Cardiac muscle cell (in vitro differentiated cells and primary cell): Measurements from ENCODE around the gene CCDC117. TPM values are rescaled to one million over a fixed set of nuclear protein-coding genes. Genes with fewer than 3 reads are reported as not detected.
"Not testable (repeated sequence)": the region's sequence is repeated elsewhere in the genome, so short reads cannot be mapped to it uniquely, and the experiment has no call there.

ENCODE experiments used
- DNase-seq, 2 donors: peaks; one replicate each; pipeline versions ENCODE4 v3.0.0 to v3.0.0-alpha.2; 2010 to 2017; ENCODE audit warnings: low read depth in 1 of 2, low spot score in 1 of 2
- H3K27ac ChIP-seq: fragments of 200-600 bp; sonication (generic); 2 replicates; pipeline ENCODE4 v1.5.1; 2016
- H3K27me3 ChIP-seq: fragments of 200-600 bp; sonication (generic); 2 replicates; pipeline ENCODE4 v1.6.0; 2016; ENCODE audit warnings: control low read depth
- H3K36me3 ChIP-seq: fragments of 200-600 bp; sonication (generic); 2 replicates; pipeline ENCODE4 v1.5.1; 2016; ENCODE audit warnings: control low read depth
- H3K4me1 ChIP-seq: fragments of 200-600 bp; sonication (generic); 2 replicates; pipeline ENCODE4 v1.8.1; 2017; ENCODE audit warnings: low read depth, mild to moderate bottlenecking, mixed run types
- H3K4me3 ChIP-seq: fragments of 200-600 bp; sonication (generic); 2 replicates; pipeline ENCODE4 v1.5.1; 2016; ENCODE audit warnings: mild to moderate bottlenecking
- H3K9me3 ChIP-seq: fragments of 200-600 bp; sonication (generic); 2 replicates; pipeline ENCODE4 v1.5.1; 2017; ENCODE audit warnings: low read depth, mild to moderate bottlenecking, control low read depth
- polyA plus RNA-seq: library from polyadenylated mRNA; unstranded; fragments of >200 nt; fragmentation: Nextera tagmentation; extraction: Ambion mirVana; gene quantifications from 2 replicates; pipeline ENCODE4 v1.2.1, GENCODE V29; 2016
- total RNA-seq: library from RNA; depleted of rRNA; stranded (reverse); fragments of >200 nt; gene quantifications from 2 replicates; pipeline ENCODE4 v1.2.3, GENCODE V29; 2016
- TF ChIP-seq, protein P1 (sequence below): IDR thresholded peaks from 2 replicates; pipeline ENCODE4 v1.5.1; 2012; ENCODE audit warnings: low read depth, mild to moderate bottlenecking, low read length

CCDC117 gene
- total and polyA plus RNA-seq, 2 experiments from 2014 or later = 29.1 to 37.9 TPM

DNA sequence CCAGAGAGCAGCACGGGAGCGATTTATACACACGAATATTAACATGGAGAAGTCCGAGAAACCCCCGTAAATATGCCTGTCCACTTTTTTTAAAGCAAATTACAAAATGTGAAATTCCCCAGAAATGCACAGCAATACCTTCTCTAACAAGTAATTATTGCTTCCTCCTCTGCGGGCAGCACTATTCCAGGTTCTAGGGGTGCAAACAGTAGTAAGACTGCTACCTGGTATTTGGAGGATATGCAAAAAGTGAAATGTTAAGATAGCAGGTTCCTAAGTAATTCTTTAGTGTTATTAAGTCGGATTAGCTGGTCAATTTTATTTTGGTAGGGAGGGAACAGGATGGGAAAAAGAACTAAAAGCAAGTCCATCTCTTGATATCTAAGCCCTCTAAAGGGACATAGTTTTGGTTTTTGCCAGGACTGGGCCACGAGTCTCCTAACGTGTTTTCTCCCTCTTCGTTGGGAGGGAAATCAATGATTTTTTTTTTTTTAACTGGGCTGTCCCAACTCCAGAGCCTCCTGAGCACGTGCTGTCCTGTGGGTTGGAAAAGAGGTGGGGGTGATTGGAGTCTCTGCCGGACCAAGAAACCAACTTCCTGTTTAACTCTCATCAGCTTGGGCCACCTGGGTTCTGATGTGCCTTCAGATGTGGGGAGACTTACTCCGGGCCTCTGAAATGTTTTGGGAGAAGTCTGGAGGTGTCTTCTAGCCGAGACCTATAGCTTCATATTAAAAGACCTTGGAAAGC, 29.5 kb downstream of the CCDC117 start:
- no peaks in the 10 kb centered on the region for H3K27me3 ChIP-seq
- no peak overlapping the region for H3K27ac ChIP-seq
- peaks cover 9% of the 10 kb centered on the region for H3K36me3 ChIP-seq
- no peaks in the 10 kb centered on the region for H3K9me3 ChIP-seq
- no peak overlapping the region for H3K4me3 ChIP-seq
- no peaks in the 10 kb centered on the region for H3K4me1 ChIP-seq
- TF ChIP-seq, protein P1, sequence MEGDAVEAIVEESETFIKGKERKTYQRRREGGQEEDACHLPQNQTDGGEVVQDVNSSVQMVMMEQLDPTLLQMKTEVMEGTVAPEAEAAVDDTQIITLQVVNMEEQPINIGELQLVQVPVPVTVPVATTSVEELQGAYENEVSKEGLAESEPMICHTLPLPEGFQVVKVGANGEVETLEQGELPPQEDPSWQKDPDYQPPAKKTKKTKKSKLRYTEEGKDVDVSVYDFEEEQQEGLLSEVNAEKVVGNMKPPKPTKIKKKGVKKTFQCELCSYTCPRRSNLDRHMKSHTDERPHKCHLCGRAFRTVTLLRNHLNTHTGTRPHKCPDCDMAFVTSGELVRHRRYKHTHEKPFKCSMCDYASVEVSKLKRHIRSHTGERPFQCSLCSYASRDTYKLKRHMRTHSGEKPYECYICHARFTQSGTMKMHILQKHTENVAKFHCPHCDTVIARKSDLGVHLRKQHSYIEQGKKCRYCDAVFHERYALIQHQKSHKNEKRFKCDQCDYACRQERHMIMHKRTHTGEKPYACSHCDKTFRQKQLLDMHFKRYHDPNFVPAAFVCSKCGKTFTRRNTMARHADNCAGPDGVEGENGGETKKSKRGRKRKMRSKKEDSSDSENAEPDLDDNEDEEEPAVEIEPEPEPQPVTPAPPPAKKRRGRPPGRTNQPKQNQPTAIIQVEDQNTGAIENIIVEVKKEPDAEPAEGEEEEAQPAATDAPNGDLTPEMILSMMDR = no peak
- no peak for DNase-seq

DNA sequence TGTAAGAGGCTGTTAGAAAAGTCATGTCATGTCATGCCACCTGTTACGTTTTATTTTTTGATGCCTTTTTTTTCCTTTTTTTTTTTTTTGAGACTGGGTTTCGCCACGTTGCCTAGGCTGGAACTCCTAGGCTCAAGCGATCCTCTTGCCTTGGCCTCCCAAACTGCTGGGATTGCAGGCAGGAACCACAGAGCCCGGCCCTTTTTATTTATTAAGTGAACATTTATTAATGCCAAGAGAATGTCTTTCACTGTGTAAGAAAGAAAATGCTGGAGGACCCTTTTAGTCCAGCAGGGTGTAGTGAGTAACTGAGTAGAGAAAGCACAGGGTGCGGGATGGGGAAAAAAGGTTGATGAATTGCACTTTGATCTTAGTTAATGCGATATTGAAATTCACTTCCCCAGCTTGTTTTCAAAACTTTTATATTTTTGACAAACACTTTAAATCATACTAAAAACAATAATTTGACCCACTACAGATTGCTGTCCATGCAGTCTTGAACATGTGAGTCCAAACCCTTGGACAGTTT, 30.2 kb downstream of the CCDC117 start:
- TF ChIP-seq, protein P1 = no peak
- Histone ChIP-seq H3K27me3 (no peaks in the 10 kb centered on the region), H3K4me3 (no peak overlapping the region), H3K9me3 (no peaks in the 10 kb centered on the region), H3K36me3 (peaks cover 3% of the 10 kb centered on the region), H3K4me1 (no peaks in the 10 kb centered on the region), H3K27ac (no peak overlapping the region)
- no peak for DNase-seq

DNA sequence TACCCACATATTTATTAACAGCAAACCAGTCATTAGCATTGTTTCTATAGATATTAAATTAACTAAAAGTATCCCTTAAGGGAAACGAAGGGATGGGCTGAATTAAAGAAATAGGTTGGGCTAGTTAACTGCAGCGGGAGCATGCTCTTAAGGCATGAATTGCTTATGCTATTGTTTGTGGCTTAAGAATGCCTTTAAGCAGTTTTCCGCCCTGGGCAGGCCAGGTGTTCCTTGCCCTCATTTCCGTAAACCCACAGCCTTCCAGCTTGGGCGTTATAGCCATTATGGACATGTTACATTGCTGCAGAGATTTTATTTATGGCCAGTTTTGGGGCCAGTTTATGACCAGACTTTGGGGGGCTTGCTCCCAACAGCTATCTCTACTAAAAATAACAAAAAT, 32.9 kb downstream of the CCDC117 start:
- not testable (repeated sequence) for H3K36me3 ChIP-seq, H3K27ac ChIP-seq, H3K9me3 ChIP-seq, H3K27me3 ChIP-seq, H3K4me1 ChIP-seq, DNase-seq, H3K4me3 ChIP-seq

DNA sequence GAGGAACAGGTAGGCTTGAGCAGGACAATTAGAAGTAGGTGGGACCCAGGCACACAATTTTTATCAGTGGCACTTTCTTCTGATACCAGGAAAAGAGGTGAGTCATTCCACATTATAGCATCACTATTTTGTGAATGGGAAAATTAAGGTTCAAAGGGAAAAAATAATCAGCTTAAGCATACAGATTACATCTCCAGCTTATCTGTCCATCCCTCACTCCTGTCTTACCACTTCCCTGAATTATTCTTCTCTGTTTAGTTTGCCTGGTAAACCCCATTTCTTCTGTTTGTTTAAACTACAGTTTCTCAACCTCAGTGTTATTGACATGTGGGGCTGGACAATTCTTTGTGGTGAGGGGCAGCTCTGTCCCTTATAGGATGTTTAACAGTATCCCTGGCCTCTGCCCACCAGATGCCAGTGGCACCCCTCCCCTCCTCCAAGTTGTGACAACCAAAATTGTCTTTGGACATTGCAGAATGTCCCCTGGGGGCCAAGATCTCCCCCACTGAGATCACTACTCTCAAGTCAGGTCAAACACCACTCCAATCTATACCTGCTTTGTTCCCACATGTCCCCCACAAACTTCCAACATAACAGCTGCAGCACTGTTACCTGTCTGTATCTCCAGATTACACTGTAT, 36.3 kb downstream of the CCDC117 start:
- Histone ChIP-seq H3K27ac (no peak overlapping the region), H3K4me1 (no peaks in the 10 kb centered on the region), H3K4me3 (no peak overlapping the region), H3K27me3 (no peaks in the 10 kb centered on the region), H3K9me3 (no peaks in the 10 kb centered on the region), H3K36me3 (no peaks in the 10 kb centered on the region)
- no peak for DNase-seq
- TF ChIP-seq, protein P1 = no peak

DNA sequence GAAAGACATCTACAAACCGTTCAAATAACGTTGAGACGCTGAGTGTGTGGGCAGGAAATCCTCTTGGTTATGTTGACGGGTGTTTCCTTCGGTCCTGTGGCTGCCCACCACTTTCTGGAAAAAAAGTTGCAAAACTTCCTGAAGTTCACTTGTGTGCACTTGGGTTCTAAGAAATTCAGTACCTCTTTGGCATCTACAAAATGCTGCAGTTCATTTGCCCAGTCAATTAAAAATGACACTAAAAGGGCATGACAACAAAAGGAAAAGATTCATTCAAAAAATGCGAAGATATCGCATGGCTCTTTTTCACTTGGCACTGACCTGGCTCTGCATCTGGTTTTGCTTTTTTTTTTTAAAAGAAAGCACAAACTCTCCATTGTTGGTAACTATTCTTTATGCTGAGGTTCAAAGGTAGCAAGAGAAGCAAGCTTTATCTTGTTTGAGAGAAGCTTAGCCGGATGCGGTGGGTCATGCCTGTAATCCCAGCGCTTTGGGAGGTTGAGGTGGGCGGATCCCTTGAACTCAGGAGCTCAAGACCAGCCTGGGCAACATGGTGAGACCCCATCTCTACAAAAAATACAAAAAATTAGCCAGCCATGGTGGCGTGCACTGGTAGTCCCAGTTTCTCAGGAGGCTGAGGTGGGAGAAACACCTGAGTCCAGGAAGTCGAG, 38.5 kb downstream of the CCDC117 start:
- DNase-seq = peak in 1 of 2 donors; percentile 45
- H3K4me3 ChIP-seq = no peak overlapping the region
- H3K4me1 ChIP-seq = no peaks in the 10 kb centered on the region
- TF ChIP-seq, protein P1 = no peak
- no peaks in the 10 kb centered on the region for H3K27me3 ChIP-seq
- no peaks in the 10 kb centered on the region for H3K36me3 ChIP-seq
- H3K9me3 ChIP-seq = no peaks in the 10 kb centered on the region
- no peak overlapping the region for H3K27ac ChIP-seq
